ENCODE data around the gene CPSF2.

Gene CPSF2

DNA sequence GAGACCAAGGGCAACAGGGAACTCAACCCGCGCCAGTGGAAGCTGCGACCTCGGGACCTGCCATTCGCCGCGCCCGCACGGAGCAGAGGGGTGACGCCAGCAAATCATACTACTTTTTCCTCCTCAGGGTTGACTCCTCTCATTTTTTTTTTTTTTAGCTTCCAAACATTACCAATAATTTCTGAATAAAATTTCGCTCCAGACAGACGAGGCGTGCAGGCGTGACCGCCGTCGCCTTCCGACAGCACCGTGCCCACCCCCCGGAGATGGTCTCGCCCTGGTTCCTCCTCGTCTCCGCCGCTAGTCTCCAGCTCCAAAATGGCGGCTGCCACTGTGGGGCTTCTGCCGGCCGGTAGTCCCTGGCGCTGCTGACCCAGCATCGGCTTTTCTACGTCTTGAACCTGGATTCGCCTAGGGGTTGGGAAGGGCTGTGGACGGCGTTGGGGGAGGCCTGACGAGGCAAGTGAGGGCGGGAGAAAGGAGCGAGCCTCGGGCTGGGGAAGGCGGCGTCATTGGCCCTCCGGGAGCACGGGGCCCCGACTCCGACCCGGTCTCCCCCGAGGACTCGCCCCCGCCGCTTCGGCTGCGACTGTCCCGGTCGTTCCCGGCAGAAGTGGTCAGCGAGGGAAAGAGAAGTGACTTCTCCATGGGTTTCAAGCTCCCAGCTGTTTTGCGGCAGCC lies at the start of gene CPSF2, which contains the start of gene NDUFB1:
Gene CPSF2, plus strand, starts transcription at position 300 of the 681 bp plus-strand sequence. CDS start 9,016 bp downstream, outside the sequence.
Gene NDUFB1, minus strand, starts transcription at position 37 of the 681 bp plus-strand sequence. CDS start 4,069 bp downstream, outside the sequence.
- no peak for TF ChIP-seq EZH2phosphoT487 (IDR thresholded peaks at IDR 0.05; ENCODE audit: low read depth)
- TF ChIP-seq, protein P1, sequence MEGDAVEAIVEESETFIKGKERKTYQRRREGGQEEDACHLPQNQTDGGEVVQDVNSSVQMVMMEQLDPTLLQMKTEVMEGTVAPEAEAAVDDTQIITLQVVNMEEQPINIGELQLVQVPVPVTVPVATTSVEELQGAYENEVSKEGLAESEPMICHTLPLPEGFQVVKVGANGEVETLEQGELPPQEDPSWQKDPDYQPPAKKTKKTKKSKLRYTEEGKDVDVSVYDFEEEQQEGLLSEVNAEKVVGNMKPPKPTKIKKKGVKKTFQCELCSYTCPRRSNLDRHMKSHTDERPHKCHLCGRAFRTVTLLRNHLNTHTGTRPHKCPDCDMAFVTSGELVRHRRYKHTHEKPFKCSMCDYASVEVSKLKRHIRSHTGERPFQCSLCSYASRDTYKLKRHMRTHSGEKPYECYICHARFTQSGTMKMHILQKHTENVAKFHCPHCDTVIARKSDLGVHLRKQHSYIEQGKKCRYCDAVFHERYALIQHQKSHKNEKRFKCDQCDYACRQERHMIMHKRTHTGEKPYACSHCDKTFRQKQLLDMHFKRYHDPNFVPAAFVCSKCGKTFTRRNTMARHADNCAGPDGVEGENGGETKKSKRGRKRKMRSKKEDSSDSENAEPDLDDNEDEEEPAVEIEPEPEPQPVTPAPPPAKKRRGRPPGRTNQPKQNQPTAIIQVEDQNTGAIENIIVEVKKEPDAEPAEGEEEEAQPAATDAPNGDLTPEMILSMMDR (IDR thresholded peaks at IDR 0.05; ENCODE audit: low read depth, low read length): no peak
- peak within 1 kb of the TSS; percentile 91 for H3K4me3 ChIP-seq (ENCODE audit: low read length)
- H3K27me3 ChIP-seq (ENCODE audit: low read depth, low read length): no peaks in the 10 kb centered on the region
- H3K4me1 ChIP-seq (ENCODE audit: low read length): peaks cover 18% of the 10 kb centered on the region
- H3K27ac ChIP-seq (ENCODE audit: low read length): peak within 1 kb of the TSS; percentile 53
- H3K9me3 ChIP-seq (ENCODE audit: insufficient read depth, low read length): no peaks in the 10 kb centered on the region
- H3K79me2 ChIP-seq (ENCODE audit: low read length): peaks cover 58% of the 10 kb centered on the region
- peak within 1 kb of the TSS; percentile 83 for H2AFZ ChIP-seq (ENCODE audit: low read depth, low read length)
- H3K9ac ChIP-seq (ENCODE audit: low read length): peak within 1 kb of the TSS; percentile 81
- no peaks in the 10 kb centered on the region for H4K20me1 ChIP-seq (ENCODE audit: insufficient read depth, low read length)
- H3K36me3 ChIP-seq (replicated peaks; ENCODE audit: low read depth, low read length): peaks cover 27% of the 10 kb centered on the region
- peak within 1 kb of the TSS; percentile 65 for H3K4me2 ChIP-seq (ENCODE audit: low read length)

DNA sequence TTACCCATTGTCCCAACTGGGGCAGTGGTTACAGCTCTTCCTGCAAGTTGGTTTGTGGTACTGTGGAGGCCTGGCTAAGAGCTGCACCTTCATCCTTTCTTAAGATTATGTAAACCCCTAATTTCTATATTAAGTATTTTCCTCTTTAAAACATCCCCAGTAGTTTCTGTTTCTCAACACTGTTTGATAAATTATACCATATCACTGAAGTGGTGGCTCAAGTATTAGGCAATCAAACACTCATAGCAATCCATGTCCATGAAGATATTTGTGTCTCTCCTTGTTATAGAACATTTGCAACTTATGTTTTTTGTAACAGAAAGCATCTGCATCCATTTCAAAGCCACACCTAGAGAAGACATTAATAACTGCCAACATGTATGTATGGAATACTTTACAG lies 47.2 kb upstream of the CPSF2 start:
- Histone ChIP-seq H3K4me1 (ENCODE audit: low read length) (no peaks in the 10 kb centered on the region), H3K27ac (ENCODE audit: low read length) (no peak overlapping the region), H3K9me3 (ENCODE audit: insufficient read depth, low read length) (no peaks in the 10 kb centered on the region), H3K4me2 (ENCODE audit: low read length) (no peak overlapping the region), H3K4me3 (ENCODE audit: low read length) (no peak overlapping the region), H3K79me2 (ENCODE audit: low read length) (no peaks in the 10 kb centered on the region), H3K9ac (ENCODE audit: low read length) (no peak overlapping the region), H3K27me3 (ENCODE audit: low read depth, low read length) (no peaks in the 10 kb centered on the region), H3K36me3 (replicated peaks; ENCODE audit: low read depth, low read length) (peaks cover 16% of the 10 kb centered on the region), H2AFZ (ENCODE audit: low read depth, low read length) (no peak overlapping the region), H4K20me1 (ENCODE audit: insufficient read depth, low read length) (no peaks in the 10 kb centered on the region)
- TF ChIP-seq, protein P1 (IDR thresholded peaks at IDR 0.05; ENCODE audit: low read depth, low read length): no peak
- TF ChIP-seq EZH2phosphoT487 (IDR thresholded peaks at IDR 0.05; ENCODE audit: low read depth): no peak

DNA sequence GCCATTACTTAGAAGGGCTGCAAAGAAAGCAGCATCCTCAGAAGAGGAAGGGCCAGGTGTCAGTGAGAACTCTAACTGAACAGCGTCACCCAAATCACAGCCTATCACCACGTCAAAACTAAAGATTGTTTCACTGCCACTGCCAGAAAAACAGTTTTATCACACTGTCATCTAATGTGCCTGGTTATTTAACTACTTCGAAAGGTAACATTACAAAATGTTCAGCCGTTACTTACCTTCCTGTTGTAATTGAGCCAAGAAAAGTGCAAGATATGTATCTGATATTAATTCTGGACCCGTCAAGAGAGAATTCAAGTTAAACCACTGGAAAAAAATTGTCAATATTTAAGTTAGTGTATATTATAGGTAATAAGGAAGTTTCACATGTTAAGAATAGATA lies 33.3 kb upstream of the CPSF2 start:
- H2AFZ ChIP-seq (ENCODE audit: low read depth, low read length): no peak overlapping the region
- H3K4me3 ChIP-seq (ENCODE audit: low read length): no peak overlapping the region
- H3K4me1 ChIP-seq (ENCODE audit: low read length): no peaks in the 10 kb centered on the region
- no peak for TF ChIP-seq EZH2phosphoT487 (IDR thresholded peaks at IDR 0.05; ENCODE audit: low read depth)
- TF ChIP-seq, protein P1 (IDR thresholded peaks at IDR 0.05; ENCODE audit: low read depth, low read length): no peak
- H3K4me2 ChIP-seq (ENCODE audit: low read length): no peak overlapping the region
- no peaks in the 10 kb centered on the region for H3K9me3 ChIP-seq (ENCODE audit: insufficient read depth, low read length)
- H3K36me3 ChIP-seq (replicated peaks; ENCODE audit: low read depth, low read length): peaks cover 6% of the 10 kb centered on the region
- no peak overlapping the region for H3K27ac ChIP-seq (ENCODE audit: low read length)
- no peaks in the 10 kb centered on the region for H3K79me2 ChIP-seq (ENCODE audit: low read length)
- no peaks in the 10 kb centered on the region for H4K20me1 ChIP-seq (ENCODE audit: insufficient read depth, low read length)
- H3K9ac ChIP-seq (ENCODE audit: low read length): no peak overlapping the region
- no peaks in the 10 kb centered on the region for H3K27me3 ChIP-seq (ENCODE audit: low read depth, low read length)

DNA sequence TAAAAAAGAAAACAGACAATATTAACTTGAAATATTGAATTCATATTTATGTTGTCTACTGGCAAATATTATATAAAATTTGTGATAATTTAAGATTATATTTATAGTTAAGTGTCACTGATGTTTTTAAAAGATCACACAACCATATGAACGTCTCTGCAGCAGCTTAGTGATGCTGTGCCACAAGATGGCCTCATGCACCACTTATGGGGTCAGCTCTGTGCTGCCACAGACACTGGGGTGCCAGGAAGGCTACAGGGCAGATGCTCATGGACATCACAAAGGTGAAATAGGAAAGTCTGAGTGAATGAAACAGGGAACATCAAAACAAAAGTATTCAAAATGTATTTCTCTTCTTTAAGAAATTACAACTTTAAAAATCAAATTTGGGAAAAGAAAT lies 28.4 kb upstream of the CPSF2 start:
- TF ChIP-seq, protein P1 (IDR thresholded peaks at IDR 0.05; ENCODE audit: low read depth, low read length): peak; percentile 40
- TF ChIP-seq EZH2phosphoT487 (IDR thresholded peaks at IDR 0.05; ENCODE audit: low read depth): no peak
- Histone ChIP-seq H3K9me3 (ENCODE audit: insufficient read depth, low read length) (no peaks in the 10 kb centered on the region), H3K9ac (ENCODE audit: low read length) (no peak overlapping the region), H3K79me2 (ENCODE audit: low read length) (no peaks in the 10 kb centered on the region), H3K4me1 (ENCODE audit: low read length) (no peaks in the 10 kb centered on the region), H3K4me2 (ENCODE audit: low read length) (no peak overlapping the region), H3K27me3 (ENCODE audit: low read depth, low read length) (no peaks in the 10 kb centered on the region), H3K4me3 (ENCODE audit: low read length) (no peak overlapping the region), H3K27ac (ENCODE audit: low read length) (no peak overlapping the region), H3K36me3 (replicated peaks; ENCODE audit: low read depth, low read length) (peaks cover 3% of the 10 kb centered on the region), H2AFZ (ENCODE audit: low read depth, low read length) (no peak overlapping the region), H4K20me1 (ENCODE audit: insufficient read depth, low read length) (no peaks in the 10 kb centered on the region)
